Stimulated activated CD8-positive, alpha-beta memory T cell treated with anti-CD3 and anti-CD28 coated beads, Interleukin-12 subunit alpha, Interleukin-12 subunit beta, amount 100 ng/mL, for 24 hours (primary cell): Measurements from ENCODE around the gene COL6A3.

Source experiments
- DNase-seq: peaks from one replicate; pipeline ENCODE4 v3.0.0-alpha.2; 2020; ENCODE audit errors: extremely low read depth

COL6A3 gene

DNA sequence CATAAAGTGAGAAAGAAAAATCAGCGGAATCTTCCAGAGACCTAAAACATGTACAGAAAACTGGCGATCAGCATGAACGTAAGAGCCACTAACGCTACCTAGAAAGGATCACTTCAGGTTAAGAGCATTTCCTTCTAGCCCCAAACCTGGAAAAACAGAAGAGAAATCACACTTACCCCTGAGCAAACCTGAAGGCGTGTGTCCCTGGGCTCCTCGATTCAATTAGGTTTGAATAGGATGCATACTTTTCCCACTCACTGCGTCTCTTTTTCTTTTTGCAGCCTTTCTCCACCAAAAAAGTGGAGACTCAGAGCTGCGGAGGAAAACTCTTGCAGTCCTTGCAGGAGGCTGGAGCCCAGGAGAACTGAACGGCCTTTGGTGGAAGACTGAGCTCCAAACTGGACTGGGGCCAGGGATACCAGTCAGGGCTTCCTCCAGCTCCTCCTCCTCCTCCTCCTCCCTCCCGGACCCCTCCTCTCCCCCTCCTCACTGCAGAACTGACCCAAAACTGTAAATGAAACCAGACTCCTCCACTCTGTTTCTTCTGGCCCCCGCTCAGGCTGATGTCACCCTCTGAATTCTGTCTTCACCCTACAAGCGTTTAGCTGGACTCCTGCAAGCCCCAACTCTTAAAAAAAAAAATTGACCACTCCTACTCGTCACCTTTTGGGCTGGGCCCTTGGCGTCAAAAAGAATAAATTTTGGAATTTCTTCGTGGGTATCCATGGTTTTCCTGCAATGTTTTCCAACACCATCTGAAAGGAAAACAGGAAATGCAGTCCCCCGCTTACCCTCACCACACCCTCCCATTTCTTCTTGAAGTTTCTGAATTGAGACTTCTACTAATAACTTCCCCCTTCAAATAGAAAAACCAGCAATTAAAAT, at the start of gene COL6A3:
COL6A3 (minus strand) TSS at position 388 of the 885 bp plus-strand sequence. CDS start 17,347 bp downstream, outside the sequence.
- no peak for DNase-seq

- DNase-seq = no peak
These were observed 45.8 kb upstream of the COL6A3 start for GRCh38 chr2:237459741-237460174.

GRCh38 chr2:237459226-237459625, 45.3 kb upstream of the COL6A3 start:
- DNase-seq = no peak

DNA sequence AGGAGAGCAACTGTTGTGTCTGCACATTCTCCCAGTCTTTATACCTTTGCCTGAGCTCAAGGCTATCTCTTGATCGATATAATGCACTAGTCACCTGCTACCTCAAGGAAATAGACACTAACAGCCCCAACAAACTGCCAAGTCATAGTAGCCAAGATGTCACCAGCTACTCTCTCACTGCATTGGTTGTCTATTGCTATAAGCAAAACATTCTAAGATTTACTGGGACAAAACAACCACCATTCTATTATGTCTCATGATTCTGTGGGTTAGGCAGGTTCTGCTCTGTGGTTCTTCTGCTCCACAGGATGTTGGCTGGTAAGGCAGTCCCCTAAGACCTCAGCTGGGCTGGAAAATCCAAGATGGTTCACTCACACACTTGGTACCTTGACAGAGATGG, 44.6 kb upstream of the COL6A3 start:
- DNase-seq = no peak

GRCh38 chr2:237457388-237457941, 43.5 kb upstream of the COL6A3 start:
- DNase-seq = no peak

- DNase-seq = no peak
These were observed 42.4 kb upstream of the COL6A3 start for GRCh38 chr2:237456200-237456843.

GRCh38 chr2:237455764-237456163, 41.8 kb upstream of the COL6A3 start:
- DNase-seq = no peak

DNA sequence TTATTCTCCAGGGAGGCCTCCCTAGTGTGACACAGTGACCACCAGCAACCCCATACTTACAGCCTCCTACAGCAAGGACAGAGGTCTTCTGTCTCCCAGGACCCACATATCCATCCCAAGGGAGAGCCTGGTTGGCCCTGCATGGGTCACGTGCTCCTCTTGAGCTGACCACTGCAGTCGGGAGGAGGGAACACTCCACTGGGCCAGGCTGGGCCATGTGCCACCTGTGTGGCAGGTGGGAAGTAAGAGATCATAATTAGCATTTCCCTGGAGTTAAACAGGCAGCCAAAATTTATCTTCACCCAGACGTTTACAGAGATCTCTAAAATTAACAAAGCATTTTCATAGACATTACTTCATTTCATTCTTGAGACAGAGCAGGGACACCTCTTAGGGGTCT, 39.7 kb upstream of the COL6A3 start:
- no peak for DNase-seq

DNA sequence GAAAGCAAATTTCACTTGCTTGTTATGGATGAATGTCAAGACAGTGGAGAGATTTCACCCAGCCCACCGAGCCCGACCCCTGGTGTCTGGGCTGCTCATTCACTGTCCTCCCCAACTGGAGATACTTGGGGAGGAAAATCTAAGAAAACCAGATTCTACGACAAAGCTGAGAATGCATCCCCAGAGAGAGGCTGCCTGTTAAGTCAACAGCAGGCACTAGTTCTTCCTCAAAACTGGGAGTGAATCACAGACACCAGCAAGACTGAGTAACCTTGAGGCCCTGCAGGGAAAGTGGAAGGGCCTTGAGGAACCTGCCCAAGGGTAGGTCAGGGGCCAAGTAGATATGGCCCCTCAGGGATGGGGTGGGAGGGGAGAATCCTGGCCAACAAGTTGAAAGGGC, 38.9 kb upstream of the COL6A3 start:
- no peak for DNase-seq

DNA sequence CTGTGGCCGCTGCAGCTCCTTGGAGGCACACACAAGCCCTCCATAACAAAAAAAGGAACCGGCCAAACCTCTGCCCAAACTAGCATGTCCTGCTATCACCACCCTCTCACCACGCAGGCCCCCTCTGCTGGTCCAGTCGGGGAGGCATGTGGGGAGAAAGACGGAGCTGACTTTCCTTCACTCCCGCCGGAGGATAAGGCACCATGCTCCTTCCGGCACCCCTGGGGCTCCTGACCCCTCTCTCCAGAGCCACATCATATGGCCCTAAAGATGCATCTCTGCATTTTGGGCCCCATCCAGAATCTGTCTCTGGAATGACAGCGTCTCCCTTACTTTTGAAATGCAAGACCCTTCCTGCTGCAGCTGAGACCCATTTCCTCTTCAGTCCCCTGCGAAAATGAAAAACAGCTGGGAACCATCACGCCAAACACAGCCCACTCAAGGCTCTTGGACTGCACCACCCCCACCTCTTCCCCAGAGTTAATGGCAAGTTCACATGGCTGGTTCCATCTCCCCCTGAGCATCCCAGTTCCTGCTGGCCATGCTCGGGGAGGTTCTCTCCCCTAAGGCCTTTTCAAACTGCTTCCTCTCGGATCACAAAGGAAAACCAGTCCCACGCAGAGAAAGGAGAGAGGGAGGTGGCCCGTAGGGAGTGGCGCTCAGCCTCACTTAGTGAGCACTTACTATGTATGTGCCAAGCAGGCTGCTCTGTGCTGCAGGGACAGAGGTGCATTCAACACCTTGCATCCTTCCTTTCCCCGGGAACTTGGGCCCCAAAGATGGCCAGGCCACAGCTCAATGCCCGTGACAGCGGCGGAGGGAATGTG, 37.9 kb upstream of the COL6A3 start:
- no peak for DNase-seq

DNA sequence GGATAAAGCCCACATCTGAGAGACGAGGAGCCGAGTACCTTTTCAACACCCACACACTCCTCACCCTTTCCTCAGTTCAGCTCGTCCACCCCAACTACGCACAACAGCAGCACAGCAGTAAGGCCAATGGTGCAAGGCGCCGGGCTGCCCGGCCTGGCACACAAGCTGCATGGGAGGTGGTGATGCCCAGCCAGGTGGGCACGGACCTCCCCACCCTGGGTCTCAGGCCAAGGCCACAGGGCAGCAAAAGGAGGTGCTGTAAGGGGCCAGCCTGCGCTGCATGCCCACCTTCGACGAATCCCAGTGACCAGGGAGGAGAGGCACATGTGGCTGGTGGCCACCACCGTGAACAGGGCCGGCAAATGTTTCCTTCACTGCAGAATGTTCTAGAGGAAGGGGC, 36.6 kb upstream of the COL6A3 start:
- no peak for DNase-seq

- no peak for DNase-seq
These were observed 36.1 kb upstream of the COL6A3 start for GRCh38 chr2:237450108-237450507.

- DNase-seq = no peak
These were observed 35.4 kb upstream of the COL6A3 start for GRCh38 chr2:237449193-237449881.

GRCh38 chr2:237448626-237449025, 34.7 kb upstream of the COL6A3 start:
- DNase-seq = no peak

- no peak for DNase-seq
These were observed 34.2 kb upstream of the COL6A3 start for GRCh38 chr2:237448171-237448570.

DNA sequence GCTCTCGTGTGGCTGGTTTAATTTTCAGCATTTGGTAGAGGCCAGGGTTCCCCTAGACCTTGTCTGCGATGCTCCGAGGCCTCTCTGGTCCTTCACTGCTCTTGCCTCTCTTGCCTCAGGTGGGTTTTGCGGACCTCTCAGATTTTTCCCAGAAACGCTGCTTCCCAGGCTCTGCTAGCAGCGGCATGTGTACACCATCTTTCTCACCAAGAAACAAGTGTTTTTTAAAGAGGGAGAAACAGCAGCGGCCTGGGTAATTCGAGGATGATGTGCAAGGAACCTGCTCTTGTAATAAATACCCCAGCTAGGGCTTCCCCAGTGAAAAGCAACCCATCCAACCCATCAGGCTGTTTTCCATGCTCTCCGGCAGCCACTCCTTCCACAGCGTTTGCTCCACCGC, 33.5 kb upstream of the COL6A3 start:
- no peak for DNase-seq

- DNase-seq = no peak
These were observed 32.3 kb upstream of the COL6A3 start for GRCh38 chr2:237446338-237446665.

GRCh38 chr2:237445611-237446337, 31.8 kb upstream of the COL6A3 start:
- DNase-seq = no peak

GRCh38 chr2:237444071-237444470, 30.1 kb upstream of the COL6A3 start:
- DNase-seq = no peak

DNA sequence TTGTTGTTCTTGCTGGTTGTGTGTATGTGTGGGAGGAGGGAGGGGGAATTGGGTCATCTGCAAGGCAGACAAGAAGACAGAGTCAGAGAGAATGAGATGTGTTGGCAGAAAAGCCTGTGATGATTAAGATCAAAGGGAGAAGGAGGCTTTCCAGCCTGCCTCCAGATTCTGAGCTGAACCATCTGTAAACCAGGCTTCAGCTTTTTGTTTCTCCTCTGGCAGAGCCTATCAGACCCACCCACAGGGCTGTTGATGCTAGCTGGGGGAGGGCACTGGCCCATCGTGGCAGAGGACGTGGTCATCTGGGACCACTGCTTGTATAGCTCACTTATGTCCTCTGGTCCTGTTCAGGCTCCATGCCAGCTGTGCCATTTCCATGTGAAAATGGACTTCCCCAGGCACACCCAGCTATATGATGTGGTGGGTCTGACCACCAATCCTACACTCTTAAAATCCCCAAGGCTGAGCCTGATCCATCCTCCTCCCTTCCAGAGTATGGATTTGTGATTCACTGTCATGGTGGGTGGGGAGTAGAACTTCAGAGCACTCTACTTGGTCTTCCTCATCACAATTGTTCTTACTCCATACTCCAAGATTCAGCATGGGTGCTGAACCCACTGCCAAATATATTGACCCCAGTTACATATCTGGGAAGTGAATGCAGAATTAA, 27.8 kb upstream of the COL6A3 start:
- no peak for DNase-seq
